ENCODE results near the gene MROH9.
"Not testable (repeated sequence)": the region's sequence is repeated elsewhere in the genome, so short reads cannot be mapped to it uniquely, and the experiment has no call there.

Gene MROH9, protein sequence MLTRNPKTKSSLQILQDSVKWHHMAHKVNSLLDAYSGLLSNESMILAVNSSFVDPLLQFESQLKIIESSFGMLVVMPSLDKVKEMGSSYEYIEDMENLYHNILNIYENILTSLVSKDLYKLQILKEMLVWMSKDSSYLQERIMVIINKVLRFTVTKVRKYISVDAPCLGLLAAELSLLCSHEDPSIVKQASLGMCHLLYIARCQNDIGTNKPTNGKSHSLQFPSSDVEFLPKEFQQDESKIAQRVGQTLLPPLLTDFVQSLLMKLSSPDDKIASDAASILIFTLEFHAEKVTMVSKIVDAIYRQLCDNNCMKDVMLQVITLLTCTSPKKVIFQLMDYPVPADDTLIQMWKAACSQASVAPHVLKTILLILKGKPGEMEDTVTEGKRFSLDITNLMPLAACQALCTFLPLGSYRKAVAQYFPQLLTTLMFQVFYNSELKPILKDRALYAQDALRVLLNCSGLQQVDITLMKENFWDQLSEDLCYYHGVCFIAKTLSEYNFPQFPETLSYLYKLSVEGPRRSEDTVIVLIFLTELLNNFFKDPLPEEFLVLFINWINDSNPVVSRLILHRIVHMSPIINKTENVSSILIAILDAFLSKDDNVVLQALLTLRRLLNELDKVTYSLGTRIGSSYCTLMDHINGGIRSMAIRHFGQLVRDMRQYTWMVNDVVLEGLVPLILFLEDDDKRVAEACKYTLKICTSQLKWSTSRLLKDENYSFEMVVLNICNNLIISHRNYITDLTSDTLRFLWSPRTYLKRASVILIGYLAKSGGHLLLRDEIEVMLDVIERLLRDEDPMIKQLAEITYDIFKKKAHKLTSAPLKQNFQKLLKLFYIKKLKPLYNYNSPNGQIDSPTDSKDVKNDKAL

DNA sequence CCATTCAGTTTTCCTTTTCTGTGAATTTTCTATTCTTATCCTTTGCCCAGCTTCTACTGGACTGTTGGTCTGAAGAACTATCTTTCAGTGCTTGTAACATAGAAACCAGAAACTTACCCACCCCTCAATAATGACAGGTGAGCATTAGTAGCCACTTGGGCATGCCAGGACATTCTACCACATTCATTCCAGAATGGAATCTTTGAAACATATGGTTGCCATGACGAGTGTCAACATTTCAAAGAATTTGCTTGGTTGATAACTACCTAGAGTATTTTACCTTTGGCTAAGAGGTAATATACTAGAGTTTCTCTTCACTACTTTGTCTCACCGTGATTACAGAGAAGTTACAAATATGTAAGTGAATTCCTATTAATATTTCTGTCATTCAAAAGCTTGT, at the start of gene MROH9:
Gene MROH9 (plus strand): TSS at position 304 of the 400 bp plus-strand sequence. CDS start 10,023 bp downstream, outside the sequence.
- Mint-ChIP-seq H3K36me3 (no peaks in the 10 kb centered on the region), H3K27me3 (peaks cover 10% of the 10 kb centered on the region), H3K9me3 (ENCODE audit: low read depth) (peaks cover 3% of the 10 kb centered on the region), H3K4me1 (ENCODE audit: low read depth) (no peaks in the 10 kb centered on the region), H3K27ac (no peak within 1 kb of the TSS), H3K4me3 (no peak within 1 kb of the TSS)

DNA sequence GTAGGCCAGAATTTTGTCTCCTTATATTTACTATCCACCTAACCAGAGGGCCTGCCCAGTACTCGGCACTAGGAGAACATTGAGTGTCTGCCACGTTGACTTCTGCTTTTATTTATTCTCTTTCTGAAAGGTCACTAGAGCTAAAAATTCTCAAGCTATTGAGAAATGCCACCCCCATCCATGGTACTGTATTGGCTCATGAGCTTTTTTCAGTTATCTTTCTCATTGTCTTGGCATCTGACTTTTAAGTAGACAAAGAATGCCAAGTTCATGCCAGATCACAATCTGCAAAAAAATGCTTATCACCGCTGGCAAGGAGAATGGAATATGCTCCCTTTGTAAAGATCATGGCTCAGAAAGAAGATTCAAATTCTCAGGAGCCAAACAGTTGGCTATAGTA, 49.8 kb upstream of the MROH9 start:
- Mint-ChIP-seq H3K4me1 (ENCODE audit: low read depth) (no peaks in the 10 kb centered on the region), H3K27me3 (peaks cover 8% of the 10 kb centered on the region)

DNA sequence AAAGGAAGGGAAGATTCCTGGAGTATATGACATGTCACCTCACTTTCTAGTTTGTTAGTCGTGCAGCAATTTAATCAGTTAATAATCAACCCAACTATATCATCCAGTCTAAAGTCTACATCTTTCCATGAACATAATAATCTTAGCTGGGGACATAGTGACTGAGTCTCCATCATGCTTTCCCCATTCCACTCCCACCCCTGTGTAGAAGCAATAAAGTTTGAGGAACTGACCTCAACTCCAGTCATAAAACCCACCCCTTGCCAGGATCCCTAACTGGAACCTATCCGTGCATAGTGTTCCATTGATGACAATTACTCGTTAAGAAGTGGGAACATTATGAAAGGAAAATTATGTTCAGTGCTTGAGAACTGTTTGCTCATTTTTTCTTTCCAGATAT, 48.9 kb upstream of the MROH9 start:
- no peaks in the 10 kb centered on the region for H3K9me3 Mint-ChIP-seq (ENCODE audit: low read depth)
- H3K4me3 Mint-ChIP-seq = no peak overlapping the region
- no peaks in the 10 kb centered on the region for H3K4me1 Mint-ChIP-seq (ENCODE audit: low read depth)
- no peak overlapping the region for H3K27ac Mint-ChIP-seq
- no peaks in the 10 kb centered on the region for H3K36me3 Mint-ChIP-seq
- H3K27me3 Mint-ChIP-seq = peaks cover 8% of the 10 kb centered on the region

More for the DNA sequence above, 49.8 kb upstream of the MROH9 start:
- H3K9me3 Mint-ChIP-seq (ENCODE audit: low read depth) = no peaks in the 10 kb centered on the region
- no peak overlapping the region for H3K27ac Mint-ChIP-seq
- H3K4me3 Mint-ChIP-seq = no peak overlapping the region
- no peaks in the 10 kb centered on the region for H3K36me3 Mint-ChIP-seq

DNA sequence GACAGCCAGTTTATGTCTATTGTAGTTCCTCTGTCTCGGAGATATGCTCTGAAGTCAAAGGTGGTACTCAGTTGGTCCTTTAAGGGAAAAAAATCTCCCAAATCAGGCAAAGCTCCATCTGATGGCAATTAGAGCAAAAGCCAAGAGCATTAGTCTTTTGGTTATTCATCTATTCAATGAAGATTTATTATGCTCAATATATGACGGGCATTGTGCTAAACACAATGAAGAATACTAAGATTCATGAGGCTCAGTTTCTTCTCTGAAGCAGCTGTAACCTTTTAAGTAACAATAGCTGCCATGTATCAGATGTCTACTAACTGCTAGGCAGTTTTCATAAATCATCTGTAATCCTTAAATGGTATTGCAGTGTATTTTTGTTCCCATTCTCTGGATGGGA, 47.6 kb upstream of the MROH9 start:
- H3K9me3 Mint-ChIP-seq (ENCODE audit: low read depth) = no peaks in the 10 kb centered on the region
- H3K27me3 Mint-ChIP-seq = peaks cover 13% of the 10 kb centered on the region
- no peaks in the 10 kb centered on the region for H3K4me1 Mint-ChIP-seq (ENCODE audit: low read depth)
- H3K27ac Mint-ChIP-seq = no peak overlapping the region
- no peaks in the 10 kb centered on the region for H3K36me3 Mint-ChIP-seq
- H3K4me3 Mint-ChIP-seq = no peak overlapping the region

DNA sequence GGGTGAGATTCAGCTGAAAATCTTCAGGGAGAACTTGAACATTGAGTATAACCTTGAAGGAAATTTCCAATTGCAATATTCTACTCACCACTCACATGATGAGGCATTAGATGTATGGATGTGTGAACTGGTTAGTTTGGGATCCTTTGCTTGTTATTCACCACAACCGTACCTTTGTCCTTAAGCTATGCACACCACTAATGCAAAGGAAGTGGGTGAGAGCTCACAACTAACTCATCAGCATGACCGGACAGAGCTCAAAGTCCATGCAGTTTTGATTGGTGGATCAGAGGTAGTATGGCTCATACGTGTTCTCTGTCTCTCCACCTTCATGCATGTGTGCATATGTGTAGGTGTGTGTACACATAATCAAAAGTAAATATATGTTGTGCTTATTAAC, 43.5 kb upstream of the MROH9 start:
- Mint-ChIP-seq H3K4me1 (ENCODE audit: low read depth) (no peaks in the 10 kb centered on the region), H3K27me3 (peaks cover 18% of the 10 kb centered on the region), H3K27ac (no peak overlapping the region), H3K9me3 (ENCODE audit: low read depth) (no peaks in the 10 kb centered on the region), H3K4me3 (no peak overlapping the region), H3K36me3 (no peaks in the 10 kb centered on the region)

DNA sequence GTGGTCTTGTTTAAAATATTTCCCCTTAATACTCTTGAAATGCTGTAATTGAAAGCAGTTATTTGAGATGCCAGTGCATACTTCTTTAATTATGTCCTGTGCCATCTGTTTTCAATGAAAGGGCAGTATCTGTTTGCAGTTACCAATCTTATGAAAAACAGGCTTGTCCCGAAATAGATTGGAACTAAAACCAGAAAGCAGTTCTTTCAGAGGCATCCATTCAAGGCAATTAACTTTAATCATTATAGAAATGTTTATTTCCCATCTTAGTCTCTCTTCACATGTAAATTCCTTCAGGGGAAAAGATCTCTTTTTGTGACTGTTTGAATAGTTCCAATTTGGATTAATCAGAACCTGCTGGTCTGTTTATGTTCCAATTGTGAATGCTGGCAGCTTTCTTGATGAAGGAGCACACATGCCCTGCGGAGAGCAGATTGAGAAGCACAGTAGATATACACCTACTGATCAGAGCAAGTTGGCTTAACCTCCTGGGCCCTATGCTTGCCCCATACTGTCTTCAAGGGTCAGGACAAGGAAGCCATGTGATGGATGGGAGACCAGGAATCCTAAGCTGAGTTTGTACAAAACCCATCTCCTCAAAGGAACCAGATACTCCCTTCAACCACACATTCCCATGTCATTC, 41.6 kb upstream of the MROH9 start:
- Mint-ChIP-seq H3K4me3 (no peak overlapping the region), H3K9me3 (ENCODE audit: low read depth) (no peaks in the 10 kb centered on the region), H3K4me1 (ENCODE audit: low read depth) (no peaks in the 10 kb centered on the region), H3K27ac (no peak overlapping the region), H3K36me3 (no peaks in the 10 kb centered on the region), H3K27me3 (peaks cover 24% of the 10 kb centered on the region)

DNA sequence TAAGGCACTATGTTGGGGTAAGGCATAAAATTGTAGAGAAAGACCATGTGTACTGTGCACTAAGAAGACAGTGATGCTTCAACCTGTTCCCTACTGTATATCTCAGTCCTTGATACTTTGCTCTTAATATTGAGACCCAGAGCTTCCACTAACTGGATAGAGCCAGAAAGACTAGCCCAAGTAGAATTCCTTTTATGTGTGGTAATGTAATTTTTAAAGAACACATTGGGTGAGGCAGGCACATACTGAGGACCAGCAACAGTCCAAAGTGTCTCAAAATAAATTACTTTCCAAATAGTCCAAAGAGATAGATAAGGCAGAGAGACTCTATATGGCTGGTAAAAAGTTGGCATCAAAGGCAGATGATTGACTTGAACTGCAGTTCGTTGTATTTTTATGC, 31.4 kb upstream of the MROH9 start:
- no peaks in the 10 kb centered on the region for H3K36me3 Mint-ChIP-seq
- no peaks in the 10 kb centered on the region for H3K4me1 Mint-ChIP-seq (ENCODE audit: low read depth)
- no peak overlapping the region for H3K4me3 Mint-ChIP-seq
- H3K27ac Mint-ChIP-seq = no peak overlapping the region
- peaks cover 4% of the 10 kb centered on the region for H3K27me3 Mint-ChIP-seq
- H3K9me3 Mint-ChIP-seq (ENCODE audit: low read depth) = no peaks in the 10 kb centered on the region

DNA sequence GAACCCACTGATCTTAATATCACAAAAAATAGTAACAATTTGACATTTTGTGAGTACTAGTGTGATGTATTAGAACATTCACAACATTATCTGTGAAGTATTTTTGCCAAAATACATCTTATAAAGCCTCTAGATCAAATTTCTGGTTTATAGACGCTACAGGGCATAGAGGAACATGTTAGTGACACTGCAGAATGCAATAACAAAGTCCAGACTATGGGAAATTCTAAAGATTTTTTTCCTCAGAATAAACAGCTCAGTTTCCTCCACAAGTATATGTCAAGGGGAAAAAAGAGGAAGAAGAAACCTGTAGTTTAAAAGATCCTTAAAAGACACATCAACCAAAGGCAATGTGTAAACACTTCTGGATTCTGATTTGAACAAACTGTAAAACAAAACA, 26.4 kb upstream of the MROH9 start:
- H3K9me3 Mint-ChIP-seq (ENCODE audit: low read depth) = no peaks in the 10 kb centered on the region
- peaks cover 6% of the 10 kb centered on the region for H3K27me3 Mint-ChIP-seq
- no peaks in the 10 kb centered on the region for H3K4me1 Mint-ChIP-seq (ENCODE audit: low read depth)
- no peak overlapping the region for H3K4me3 Mint-ChIP-seq
- H3K36me3 Mint-ChIP-seq = no peaks in the 10 kb centered on the region
- H3K27ac Mint-ChIP-seq = no peak overlapping the region

DNA sequence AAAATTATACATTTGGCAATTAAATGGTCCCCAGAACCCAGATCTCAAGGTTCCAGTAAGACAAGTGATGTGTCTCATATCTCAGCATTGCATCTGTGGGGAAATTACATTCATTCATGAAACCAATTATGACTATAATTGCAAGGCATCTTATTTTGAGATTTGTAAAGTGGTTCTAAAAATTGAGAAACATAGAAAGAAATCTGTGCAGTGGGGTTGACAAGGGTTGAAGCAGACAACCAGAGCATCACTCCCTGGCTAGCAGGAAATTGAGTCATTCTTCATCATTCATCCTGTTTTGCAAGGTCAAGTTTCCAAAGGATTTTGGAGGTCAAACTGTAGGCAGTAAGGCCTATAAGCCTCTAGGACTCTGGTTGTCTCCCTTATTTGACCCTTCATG, 25.1 kb upstream of the MROH9 start:
- no peak overlapping the region for H3K27ac Mint-ChIP-seq
- no peaks in the 10 kb centered on the region for H3K9me3 Mint-ChIP-seq (ENCODE audit: low read depth)
- H3K27me3 Mint-ChIP-seq = peaks cover 6% of the 10 kb centered on the region
- H3K4me1 Mint-ChIP-seq (ENCODE audit: low read depth) = no peaks in the 10 kb centered on the region
- no peak overlapping the region for H3K4me3 Mint-ChIP-seq
- H3K36me3 Mint-ChIP-seq = no peaks in the 10 kb centered on the region

DNA sequence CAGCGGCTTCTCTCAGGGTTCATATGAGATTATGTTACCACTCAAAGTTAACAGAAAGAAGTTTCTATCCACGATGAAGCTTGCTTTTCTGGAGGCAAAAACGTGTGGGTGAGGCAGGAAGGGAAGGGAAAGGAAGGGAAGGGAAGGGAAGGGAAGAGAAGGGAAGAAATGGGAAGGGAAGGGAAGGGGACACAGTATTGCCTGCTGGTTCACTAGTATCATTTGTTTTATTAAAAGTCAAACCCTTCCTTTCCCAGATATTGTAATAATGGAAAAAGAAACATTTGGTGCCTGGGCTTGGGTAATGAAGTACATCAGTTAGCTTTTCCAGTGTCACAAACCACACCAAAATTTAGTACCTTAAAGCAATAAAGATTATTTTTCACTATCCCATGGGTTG, 18.0 kb upstream of the MROH9 start:
- Mint-ChIP-seq H3K36me3 (peaks cover 6% of the 10 kb centered on the region), H3K4me1 (ENCODE audit: low read depth) (no peaks in the 10 kb centered on the region), H3K27ac (no peak overlapping the region), H3K9me3 (ENCODE audit: low read depth) (peaks cover 26% of the 10 kb centered on the region), H3K27me3 (peaks cover 12% of the 10 kb centered on the region), H3K4me3 (no peak overlapping the region)

DNA sequence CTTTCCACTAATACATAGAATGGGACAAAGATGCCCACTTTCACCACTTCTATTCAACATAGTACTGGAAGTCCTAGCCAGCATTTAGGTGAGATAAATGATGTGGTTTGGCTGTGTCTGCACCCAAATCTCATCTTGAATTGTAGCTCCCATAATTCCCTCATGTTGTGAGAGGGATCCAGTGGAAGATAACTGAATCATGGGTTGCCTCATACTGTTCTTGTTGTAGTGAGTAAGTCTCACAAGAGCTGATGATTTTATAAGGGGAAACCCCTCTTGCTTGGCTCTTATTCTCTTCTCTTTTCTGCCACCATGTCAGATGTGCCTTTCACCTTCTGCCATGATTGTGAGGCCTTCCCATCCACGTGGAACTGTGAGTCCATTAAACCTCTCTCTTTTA, 10.7 kb upstream of the MROH9 start:
- peaks cover 18% of the 10 kb centered on the region for H3K9me3 Mint-ChIP-seq (ENCODE audit: low read depth)
- not testable (repeated sequence) for H3K36me3 Mint-ChIP-seq; H3K4me1 Mint-ChIP-seq (ENCODE audit: low read depth); H3K27me3 Mint-ChIP-seq; H3K4me3 Mint-ChIP-seq; H3K27ac Mint-ChIP-seq

DNA sequence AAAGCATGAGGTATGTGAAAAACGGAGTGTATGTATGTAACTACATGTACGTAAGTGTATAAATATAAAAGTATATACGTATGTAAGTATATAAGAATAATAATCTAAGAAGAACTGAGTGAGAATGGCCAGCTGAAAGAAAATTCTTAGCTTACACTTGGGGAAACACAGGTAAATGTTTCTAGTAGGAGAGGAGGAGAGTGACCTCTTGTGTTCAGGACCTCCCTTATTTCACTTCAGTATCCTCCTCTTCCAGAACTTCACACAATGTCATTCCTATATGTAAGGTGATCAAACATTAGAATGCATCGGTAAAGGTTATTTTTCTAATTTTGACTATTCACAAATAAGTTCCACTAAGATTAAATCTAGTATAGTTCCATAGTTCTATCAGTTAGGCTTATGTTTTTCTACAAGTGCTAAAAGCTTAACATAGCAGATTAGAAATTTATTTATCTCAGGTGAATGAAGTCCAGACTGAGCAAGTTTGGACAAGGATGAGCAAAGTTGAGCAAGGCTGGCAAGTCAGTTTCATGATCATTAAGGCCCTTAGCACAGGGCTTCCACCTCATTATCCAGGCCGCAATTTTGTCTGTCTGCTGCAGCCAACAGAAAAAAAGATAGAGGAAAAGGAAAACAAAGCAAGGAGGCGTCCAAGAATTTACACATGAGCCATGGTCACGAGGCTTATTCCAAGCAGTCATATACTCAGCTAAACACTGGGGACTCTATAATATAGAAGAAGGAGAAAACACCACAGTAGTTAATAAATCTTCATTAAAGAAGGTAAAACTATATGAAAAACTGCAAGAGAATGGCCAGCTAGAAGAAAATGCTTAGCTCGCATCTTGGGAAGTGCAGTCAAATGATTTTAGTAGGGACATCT, 7.1 kb upstream of the MROH9 start:
- Mint-ChIP-seq H3K4me1 (ENCODE audit: low read depth) (no peaks in the 10 kb centered on the region), H3K36me3 (no peaks in the 10 kb centered on the region), H3K27me3 (peaks cover 2% of the 10 kb centered on the region), H3K9me3 (ENCODE audit: low read depth) (no peaks in the 10 kb centered on the region), H3K27ac (no peak overlapping the region), H3K4me3 (no peak overlapping the region)

DNA sequence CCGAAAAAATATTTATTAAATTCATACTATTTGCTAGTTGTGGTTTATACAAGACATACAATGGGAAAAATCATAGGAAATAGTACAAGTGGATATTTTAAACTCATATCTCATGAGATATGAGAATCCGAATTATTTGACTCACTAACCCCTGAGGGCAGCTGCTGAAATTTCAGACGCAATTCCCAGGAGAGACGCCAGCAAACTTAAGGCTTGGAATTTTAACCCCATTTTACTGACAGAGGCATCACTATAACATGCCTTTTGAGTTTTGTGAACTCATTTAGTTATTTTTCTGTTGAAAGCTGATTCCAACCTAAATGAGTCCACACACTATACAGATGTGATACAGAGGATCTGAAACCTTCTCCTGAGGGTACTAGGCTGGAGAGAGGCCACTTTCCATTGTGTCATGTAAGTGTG, 5.9 kb upstream of the MROH9 start:
- Mint-ChIP-seq H3K27me3 (peaks cover 2% of the 10 kb centered on the region), H3K36me3 (no peaks in the 10 kb centered on the region), H3K9me3 (ENCODE audit: low read depth) (no peaks in the 10 kb centered on the region), H3K4me3 (no peak overlapping the region), H3K4me1 (ENCODE audit: low read depth) (no peaks in the 10 kb centered on the region), H3K27ac (no peak overlapping the region)

DNA sequence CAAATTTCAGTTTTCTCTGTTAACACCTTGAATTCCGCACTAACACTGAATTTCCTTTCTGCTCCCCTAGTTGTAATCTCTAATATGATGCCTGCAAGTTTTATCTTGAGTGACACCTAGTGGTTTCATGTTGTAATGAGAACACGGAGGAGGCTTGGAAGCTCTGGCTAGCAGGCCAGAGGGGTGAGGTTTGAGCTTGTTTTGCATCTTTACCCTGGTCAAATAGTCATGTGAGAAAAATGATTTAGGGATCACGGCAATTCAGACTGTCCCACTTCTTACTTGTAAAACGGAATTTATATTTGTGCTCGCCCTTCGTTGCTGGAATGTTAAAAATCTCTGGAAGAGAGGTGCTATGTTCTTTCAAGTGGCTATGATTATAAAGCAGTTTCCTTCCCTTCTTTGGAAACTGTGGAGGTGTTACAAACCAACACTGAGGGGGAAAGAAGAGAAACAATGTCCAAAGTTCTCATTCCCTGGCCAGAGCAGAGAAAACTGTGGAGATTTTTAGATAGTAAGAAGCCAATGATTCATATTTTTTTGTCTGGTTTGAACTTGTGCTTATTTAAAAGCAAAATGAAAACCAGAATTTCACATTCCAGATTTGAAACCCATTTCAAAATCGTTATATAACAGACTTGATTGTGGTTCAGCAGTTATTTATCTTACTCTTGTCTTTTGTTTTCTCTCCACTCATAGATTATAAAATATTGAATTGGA, 5.3 kb upstream of the MROH9 start:
- H3K4me3 Mint-ChIP-seq = no peak overlapping the region
- H3K27me3 Mint-ChIP-seq = peaks cover 2% of the 10 kb centered on the region
- no peaks in the 10 kb centered on the region for H3K4me1 Mint-ChIP-seq (ENCODE audit: low read depth)
- H3K9me3 Mint-ChIP-seq (ENCODE audit: low read depth) = no peaks in the 10 kb centered on the region
- H3K27ac Mint-ChIP-seq = no peak overlapping the region
- no peaks in the 10 kb centered on the region for H3K36me3 Mint-ChIP-seq
